GM19468 (cell line): ENCODE data around the gene EDIL3.

Source experiments
- ATAC-seq: cut with Tn5 transposase; IDR thresholded peaks from one replicate; pipeline ENCODE4 v1.9.1; 2021; ENCODE audit warnings: mild to moderate bottlenecking, moderate library complexity, moderate number of reproducible peaks; ENCODE audit not compliant: unreplicated experiment; ENCODE audit errors: extremely low read depth

Gene EDIL3

GRCh38 chr5:83924171-83924570, 460.5 kb downstream of the EDIL3 start:
- no peak for ATAC-seq

- no peak for ATAC-seq
Observed at GRCh38 chr5:83922699-83923098, 462.0 kb downstream of the EDIL3 start.

GRCh38 chr5:83921666-83922193, 462.9 kb downstream of the EDIL3 start:
- no peak for ATAC-seq

- peak; percentile 70 for ATAC-seq
Observed at GRCh38 chr5:83919071-83920041, 465.3 kb downstream of the EDIL3 start.

- no peak for ATAC-seq
Observed at GRCh38 chr5:83917261-83917908, 467.3 kb downstream of the EDIL3 start.

GRCh38 chr5:83914662-83915418, 469.8 kb downstream of the EDIL3 start:
- no peak for ATAC-seq

- ATAC-seq = no peak
Observed at GRCh38 chr5:83914199-83914598, 470.5 kb downstream of the EDIL3 start.

- ATAC-seq = no peak
Observed at GRCh38 chr5:83913593-83913992, 471.1 kb downstream of the EDIL3 start.

- no peak for ATAC-seq
Observed at GRCh38 chr5:83911367-83911919, 473.2 kb downstream of the EDIL3 start.

- ATAC-seq = no peak
Observed at GRCh38 chr5:83900306-83900705, 484.4 kb downstream of the EDIL3 start.

- no peak for ATAC-seq
Observed at GRCh38 chr5:83899326-83899970, 485.2 kb downstream of the EDIL3 start.

- ATAC-seq = no peak
Observed at GRCh38 chr5:83895860-83896259, 488.8 kb downstream of the EDIL3 start.

GRCh38 chr5:83891261-83891660, 493.4 kb downstream of the EDIL3 start:
- ATAC-seq = no peak
